HG02973 (cell line): ENCODE measurements around the gene WIPF3.

Experiments
- ATAC-seq: cut with Tn5 transposase; IDR thresholded peaks from one replicate; pipeline ENCODE4 v1.9.1; 2021; ENCODE audit warnings: moderate library complexity; ENCODE audit not compliant: unreplicated experiment

WIPF3 gene

DNA sequence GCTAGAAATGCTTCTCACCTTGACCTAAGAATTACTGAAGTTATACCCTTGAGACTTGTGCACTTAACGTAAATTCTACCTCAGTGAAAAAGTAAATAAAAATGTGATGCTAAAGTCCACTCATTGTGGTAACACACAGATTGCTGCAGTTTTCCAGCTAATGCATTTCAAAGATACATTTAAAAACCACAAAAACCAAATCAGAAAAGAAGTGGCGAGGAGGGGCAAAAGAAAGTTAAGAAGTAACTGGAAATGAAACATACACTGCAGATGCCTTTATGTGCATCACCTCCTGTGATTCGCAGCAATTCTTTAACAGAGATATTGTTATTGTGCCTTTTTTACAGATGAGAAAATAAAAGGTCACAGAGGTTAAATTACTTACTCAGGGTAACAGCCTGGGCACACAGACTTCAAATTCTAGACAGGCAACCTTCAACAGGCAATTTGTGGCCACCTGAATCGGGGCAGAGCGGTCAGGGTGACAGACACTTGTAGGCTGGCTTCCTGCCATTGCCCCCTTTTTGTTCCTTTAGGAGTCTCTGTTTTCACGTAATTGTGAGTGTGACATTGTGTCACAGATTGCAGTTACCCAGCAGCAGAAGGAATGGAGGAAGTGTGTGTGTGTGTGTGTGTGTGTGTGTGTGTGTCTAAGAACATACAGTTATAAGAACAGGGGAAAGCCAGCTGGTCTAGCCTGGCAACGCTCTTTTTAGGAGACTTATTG is 1.9 kb downstream of the WIPF3 start:
- ATAC-seq, result no peak

DNA sequence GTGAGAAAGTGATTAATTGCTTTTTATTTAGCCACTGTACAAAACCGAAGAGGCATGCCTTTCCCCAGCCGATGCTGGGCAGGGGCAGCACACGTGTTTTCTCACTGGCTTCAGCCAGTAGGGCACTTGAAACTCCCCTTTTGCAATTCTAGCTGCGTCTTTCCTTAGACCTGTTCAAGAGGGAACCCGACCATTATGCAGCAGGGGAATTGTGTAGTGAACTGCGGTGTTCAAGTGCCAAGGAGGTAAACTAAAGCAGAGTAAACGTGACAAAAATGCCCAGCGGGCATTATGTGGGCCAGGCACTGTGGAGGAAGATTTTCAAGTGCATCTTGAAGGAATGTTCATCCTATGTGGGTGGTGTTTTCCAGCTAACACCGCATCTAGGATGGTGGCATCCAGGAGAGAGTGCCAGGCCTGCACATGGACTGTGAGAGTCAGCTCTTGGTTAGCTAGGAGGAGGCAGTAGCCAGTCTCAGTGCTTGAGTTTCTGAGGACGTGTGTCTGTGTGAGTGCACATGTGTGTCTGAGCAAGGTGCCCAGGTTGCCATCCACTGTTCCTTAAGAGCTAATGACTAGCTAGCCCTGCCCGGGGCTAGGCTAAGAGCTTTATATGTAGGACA is 3.3 kb downstream of the WIPF3 start:
- ATAC-seq, result no peak

DNA sequence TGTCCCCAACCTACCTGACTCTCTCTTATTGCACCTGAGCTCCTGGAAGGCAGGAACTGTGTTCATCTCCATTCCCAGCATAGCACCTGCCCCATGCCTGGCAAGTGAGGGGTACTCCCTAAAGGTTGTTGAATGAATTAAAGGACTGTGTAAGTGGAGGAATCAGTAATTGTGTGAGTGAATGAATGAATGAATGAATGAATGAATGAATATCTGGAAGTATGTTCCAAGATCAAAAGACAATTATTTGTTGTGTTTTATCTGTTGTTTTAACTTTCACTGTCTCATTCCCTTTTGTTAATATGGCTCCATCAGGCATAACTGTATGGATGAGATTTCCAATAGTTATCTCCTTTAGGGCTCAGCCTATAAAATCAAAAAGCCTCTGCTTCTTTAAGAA is 4.0 kb downstream of the WIPF3 start:
- no peak for ATAC-seq

DNA sequence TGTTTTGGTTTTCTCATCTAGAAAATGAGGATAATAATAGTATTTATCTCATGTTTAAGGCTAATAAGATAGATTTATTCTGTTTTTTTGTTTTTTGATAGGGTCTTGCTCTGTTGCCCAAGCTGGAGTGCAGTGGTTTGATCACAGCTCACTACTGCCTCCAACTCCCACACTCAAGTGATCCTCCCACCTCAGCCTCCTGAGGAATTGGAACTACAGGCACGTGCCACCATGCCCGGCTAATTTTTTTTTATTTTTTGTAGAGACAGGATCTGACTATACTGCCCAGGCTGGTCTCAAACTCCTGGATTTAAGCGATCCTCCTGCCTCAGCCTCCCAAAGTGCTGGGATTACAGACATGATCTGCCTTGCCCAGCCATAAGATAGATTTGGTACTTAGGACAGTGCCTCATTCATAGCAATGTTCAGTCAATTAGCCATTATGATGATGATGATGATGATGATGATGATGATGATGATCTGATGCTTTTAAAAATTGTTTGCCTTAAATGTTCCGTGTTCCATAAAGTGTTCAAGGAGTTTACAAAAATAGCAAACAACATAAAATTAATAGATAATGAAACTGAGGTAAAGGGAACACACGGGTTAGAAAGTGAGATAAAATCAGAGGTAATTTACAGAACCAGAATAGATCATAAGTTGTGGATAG is 4.6 kb downstream of the WIPF3 start:
- ATAC-seq, result no peak

DNA sequence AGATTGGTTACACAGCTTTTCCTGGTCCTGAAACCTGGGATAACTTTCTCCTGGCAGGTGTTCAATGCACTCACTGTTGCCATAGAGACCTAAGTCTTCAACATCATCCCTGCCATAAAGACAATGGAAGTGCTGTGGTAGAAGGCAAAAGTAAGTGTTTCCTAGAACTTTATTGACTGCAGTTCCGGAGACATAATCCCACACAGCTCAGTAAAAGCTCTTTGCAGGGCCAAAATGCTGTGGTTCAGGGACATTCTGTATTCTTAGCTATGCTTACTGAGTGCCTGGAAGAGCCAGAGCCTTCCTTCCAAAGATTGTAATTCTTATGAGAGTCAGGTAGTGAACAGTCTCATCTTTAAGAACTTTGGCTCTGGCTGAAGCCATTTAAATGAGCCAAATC is 5.3 kb downstream of the WIPF3 start:
- no peak for ATAC-seq

DNA sequence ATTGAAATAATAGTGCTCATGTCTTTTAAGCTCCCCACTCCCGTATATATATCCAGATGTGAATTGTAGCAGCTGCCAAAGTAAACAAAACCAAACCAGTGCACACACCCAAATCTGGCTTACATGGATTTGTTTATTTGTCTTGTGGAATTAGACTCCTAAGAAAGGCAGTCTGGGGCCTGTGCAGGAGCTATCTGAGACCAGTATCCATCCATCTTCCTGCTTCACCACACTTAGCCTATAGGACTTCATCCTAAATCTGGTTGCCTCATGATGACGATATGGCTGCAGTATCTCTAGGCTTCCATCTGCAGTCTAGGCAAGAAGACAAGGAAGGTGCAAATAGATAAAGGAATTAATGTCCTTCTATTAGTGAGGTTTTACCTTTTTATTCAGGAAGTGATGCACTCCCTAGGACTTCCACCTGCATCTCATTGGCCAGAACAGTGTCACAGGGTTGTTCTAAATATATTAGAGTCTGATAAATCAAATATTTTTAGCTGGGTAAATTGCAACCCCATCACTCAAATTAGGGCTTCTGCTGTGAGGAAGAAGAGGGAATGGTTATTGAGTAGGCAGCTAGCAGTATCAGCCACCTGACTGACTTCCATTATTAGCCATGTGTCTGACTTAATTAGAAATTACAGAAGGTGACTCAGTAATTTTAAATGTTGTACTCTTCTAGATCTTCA is 6.0 kb downstream of the WIPF3 start:
- no peak for ATAC-seq

DNA sequence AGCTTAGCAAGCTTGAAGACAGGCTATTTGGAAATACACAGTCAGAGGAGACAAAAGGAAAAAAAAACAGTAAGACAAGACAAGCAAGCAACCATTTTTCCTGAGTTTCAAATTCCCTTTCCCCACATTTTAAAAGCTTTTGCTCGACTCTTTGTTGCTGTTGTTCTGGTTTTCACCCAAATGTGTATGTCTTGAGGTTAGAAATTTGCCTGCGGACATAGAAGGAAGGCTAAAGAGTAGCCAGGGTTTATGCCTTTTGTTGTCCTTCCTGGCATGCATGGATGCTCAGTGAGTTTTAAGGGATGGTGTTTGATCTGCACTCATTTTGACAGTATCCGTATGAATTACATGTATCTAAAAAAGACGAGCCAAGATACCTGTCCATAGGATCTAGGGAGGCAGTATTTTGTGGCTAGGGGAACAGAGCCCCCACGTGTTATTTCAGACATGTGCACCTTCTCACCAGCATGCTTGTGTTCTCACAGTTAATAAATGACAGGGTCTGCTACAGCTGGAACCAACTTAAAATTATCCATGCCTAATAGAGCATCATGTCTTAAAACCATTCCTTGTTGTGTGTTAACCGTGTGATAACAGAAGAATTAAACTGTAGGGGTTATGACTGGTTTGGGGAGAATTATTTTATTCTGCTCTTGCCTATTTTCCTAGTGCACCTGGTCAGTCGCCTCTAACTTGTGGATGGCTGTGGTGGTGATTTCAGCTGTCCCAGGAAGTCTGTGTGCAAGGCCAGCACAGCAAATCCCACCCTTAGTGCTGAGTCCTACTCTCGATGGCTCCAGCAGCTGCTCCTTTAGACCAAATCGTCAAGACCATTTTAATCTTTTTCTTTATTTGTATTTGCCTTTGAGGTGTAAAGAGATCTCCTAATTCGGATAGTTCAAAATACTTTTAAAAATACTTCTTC is 9.1 kb downstream of the WIPF3 start:
- no peak for ATAC-seq

DNA sequence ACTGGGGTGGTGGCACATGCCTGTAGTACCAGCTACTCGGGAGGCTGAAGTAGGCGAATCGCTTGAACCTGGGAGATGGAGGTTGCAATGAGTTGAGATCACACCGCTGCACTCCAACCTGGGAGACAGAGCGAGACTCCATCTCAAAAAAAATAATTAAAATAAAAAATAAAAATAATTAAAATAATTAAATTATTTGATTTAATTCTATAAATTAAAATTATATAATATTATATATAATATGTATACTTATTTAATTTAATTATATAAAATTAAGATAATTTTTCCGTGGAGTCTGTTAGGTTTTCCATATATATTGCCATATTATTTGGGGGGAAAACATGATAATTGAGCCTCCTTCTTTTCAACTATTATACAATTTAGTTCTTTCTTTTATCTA is 12.0 kb downstream of the WIPF3 start:
- ATAC-seq, result no peak

DNA sequence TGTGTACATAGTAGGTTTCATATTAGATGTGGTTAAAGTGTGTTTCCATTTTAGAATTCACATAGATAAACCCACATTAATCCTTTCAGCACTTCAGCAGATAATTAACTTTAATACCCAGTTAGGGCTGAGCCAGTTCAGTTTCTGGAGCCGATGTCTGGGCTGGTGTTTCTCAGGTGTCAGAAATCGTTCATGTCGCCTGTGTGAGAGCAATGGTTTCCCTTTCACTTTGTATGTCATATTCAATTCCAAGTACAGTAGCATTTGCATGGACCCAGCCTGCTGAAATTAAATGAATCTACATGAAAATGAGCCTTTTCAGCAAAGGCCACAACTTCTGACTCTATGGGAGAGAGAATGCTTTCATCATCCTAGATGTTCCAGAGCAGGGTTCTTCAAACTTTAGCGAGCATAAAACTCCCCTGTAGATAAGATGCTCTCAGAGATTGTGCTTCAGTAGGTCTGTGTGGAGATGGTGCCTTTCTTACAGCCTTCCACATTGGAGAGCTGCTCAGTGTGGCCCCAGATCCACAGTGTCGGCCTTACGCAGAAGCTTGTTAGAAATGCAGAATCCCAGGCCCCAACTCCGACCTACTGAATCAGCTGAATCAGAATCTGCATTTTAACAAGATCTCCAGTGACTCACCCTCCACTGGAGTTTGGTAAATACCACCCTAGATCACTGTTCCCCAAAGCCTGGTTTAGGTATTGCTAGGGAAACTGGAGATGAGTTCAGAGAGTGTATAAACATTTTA is 19.6 kb downstream of the WIPF3 start:
- ATAC-seq, result peak; percentile 65

DNA sequence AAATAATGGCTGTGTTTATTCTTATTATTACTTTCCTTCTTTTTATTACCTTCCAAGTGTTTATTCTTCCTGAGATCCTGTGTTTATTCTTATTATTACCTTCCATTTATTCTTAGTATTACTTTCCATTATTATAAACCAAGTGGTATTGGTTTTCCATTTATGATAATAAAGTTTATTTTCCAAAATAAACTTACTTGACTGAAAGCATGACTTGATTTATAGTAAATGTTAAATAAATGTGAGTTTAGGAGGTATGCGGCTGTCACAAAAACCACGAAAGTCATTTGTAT is 20.2 kb downstream of the WIPF3 start:
- no peak for ATAC-seq

DNA sequence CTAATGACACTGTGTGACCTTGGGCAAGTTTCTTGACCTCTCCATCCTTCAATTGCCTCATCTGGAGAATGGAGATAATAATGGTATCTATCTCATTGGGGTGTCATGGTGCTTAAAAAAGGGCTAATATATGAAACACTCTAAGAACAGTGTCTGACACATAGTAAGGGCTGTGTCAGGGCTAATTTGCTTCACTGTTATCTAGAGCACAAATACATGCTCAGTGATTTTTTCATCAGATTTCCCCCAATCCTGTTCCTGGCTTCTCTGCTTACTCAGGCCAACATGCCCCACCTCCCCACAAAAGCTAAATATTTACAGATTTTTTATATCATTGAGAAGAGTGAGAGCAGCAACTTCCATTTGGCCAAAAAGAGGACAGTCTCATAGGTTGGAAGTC is 20.6 kb downstream of the WIPF3 start:
- ATAC-seq, result no peak

DNA sequence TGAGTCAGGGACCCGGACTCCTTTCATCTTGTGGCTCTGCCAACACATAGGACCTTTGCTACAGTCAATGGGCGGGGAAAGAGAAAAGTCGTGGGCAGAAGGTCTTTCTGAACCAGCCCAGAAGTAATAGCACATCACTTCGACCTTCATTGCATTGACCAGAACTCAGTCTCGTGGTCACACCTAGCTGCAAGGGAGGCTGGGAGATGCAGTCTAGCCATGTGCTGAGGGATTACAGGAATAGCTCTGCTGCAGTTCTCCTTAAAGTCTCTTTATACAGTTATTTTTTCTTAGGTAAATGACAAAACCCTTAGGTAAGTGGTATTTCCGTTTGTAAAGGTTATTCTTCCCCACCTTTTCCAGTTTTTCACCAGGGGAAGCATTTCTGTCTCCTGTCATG is 25.4 kb downstream of the WIPF3 start:
- no peak for ATAC-seq

DNA sequence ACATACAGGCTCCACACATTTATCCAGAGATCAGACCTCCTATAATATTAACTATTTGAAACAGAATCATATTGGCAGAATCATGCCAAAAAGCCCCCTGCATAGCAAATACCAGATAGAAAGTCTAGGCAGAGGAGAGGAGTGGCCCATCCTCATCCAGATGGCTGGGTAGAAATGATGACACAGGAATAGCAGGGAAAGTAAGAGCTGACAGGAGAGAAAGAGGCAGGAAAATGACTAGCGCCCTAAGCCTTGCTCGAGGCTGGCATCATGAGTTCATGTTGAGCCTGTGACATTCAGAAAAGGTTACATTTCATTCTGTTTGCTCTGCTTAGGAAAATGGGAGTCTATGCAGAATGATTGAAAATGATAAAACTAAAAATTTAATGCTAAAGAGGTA is 27.6 kb downstream of the WIPF3 start:
- ATAC-seq, result no peak

DNA sequence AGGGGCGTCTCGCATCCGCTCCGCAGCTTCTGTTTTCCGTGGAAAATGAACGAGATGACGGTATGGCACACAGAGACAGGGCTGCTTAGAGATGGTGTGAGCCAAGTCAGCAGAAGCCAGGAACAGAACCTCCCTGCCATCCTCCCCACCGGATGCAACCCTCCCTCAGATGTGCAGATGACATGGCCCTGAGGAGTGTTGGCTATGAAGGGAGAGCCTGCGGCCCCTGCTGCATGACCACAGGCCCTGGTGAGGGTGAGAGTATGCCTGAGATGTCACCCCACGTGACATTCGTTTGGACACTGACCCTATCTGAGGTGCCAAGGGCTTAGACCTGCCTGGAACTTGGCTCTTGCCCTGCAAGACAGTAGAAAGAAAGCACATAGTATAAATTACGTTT is 29.4 kb downstream of the WIPF3 start:
- ATAC-seq, result no peak

DNA sequence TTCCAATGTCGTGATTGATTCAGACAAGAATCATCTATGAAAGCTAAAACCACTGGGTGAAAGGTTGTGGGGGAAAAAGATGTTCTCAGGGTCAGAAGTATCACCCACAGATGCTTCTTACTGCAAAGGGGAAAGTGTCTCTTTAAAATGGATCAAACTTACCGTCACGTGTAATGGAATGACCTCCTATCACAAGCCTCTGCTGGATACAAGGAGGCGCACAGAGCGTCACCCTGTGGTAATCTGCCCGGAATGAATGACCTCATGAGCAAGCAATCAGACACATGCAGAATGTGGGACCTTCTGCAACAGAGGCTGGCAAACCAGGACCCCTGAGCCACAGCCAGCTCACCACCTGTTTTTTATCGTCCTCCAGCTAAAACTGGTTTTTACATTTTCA is 33.0 kb downstream of the WIPF3 start:
- no peak for ATAC-seq

DNA sequence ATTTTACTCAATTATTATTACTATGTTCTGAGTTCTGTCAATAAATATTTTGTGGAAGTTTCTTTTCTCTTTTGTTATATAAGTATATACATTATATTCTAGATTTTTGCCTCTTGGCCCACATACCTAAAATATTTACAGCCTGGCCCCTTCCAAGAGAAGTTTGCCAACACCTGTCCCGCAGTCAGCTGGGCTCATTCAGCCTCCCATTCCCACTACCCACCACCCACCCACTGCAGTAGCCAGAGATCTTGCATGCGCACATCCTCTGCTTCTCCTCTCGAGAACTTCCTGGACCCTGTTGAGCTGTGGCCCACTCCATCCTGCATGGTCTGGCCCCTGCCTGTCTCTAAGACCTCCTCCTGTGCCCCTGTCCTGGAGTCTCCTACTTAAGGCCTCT is 33.6 kb downstream of the WIPF3 start:
- no peak for ATAC-seq

DNA sequence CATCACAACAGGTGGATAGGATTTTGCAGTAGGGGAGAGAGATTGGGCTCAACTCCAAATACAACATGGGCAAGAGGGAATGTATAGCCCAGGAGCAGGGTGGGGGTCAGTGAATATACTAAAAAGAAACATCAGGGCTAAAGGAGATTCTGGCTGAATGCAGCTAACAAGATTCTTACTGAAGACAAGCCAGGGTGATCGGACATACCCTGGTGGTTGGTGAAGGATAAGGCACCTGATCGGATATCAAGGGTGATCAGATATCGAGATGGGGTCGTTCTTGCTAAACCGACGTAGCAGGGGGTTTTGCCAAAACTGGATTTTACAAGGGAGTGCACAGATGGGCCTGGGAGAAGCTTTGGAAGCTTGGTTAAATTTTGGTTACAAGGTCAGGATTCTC is 34.4 kb downstream of the WIPF3 start:
- no peak for ATAC-seq

DNA sequence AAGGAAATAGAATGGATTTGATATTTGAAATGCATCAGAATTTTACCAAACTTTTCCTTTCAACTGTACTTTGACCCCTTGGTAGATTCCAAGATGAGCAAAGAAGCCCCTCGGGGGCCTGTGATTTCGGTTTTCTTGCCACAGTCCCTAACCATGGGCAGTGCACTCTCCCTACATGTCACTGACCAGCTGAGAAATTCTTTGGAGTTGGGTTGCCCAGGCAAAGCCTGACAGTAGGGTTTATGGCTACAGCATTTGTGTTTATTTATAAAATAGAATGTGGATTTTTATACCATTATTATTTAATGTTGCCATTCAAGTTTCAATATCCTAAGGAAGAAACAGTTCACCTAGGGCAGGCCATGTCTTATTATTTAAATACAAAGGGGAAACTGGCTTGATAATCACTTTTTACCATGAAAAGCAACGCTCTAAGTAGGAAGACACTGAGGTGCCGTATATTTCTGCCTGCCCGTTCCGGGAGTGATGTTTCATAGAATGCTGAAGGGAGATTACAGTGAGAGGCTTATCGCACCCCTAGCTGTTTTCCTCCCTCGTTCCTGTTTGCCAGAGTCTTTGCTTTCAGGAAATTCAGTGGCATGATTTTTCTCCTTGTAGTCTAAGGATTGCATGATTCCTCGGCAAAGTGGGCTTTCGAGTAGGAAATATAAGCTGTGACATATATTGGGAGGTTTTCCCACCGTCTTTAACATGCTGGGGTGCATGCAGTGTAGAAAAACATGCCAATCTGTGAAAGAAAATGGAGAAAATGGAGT is 35.8 kb downstream of the WIPF3 start:
- no peak for ATAC-seq

DNA sequence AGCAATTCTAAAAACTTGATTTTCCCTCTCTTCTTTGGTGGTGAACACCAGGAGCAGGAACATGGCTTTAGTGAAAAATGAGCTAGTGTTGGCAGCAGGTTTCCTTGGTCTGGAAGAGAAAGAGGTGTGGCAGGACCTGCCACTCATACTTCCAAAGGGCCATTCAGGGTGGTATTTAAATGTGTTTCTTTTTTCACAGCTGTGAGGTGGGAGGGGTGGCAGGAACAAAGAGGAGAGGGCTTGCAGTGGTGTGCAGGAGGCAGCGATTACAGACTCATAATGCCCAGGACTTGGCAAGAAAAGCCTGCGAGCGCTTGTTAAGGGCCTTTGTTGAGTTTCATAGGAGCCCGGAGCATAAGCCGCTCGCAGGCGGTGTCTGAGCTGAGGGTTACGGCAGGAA is 36.8 kb downstream of the WIPF3 start:
- ATAC-seq, result no peak

DNA sequence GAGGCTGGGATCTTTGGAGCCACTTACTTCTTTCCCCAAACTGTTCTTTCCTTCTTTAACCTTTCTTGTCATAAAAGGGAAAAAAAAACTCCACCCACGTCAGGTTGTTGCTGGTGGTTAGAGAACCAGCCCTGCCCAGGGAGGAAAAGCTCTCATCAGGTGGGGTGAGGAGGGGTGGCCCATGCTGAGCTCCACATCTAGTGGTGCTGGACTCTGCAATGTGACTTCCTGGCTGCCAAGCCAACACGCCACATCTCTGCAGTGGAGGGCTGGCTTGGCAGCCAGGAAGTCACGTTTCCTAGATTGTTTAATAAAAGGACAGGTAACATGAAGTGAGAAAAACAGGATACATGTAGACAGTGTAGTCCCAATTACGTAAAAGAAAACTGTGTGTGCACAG is 37.4 kb downstream of the WIPF3 start:
- no peak for ATAC-seq
